Activated CD4-positive, alpha-beta memory T cell treated with anti-CD3 and anti-CD28 coated beads for 36 hours (primary cell): ENCODE data around the gene PLEKHA4. TPM values are rescaled to one million over a fixed set of nuclear protein-coding genes. Genes with fewer than 3 reads are reported as not detected.
A peak's percentile ranks its signal among the peaks of the same experiment; 100 is the strongest.

Experiments used
- CTCF ChIA-PET: fragments of 350-600 bp; sonication (Branson Sonifier 250); formaldehyde crosslinking; loops from one replicate; lab custom pipeline; 2021; ENCODE audit warnings: antibody characterized with exemption, inconsistent platforms; lab: Charles Lee
- POLR2A ChIA-PET: fragments of 350-600 bp; sonication (Branson Sonifier 250); formaldehyde crosslinking; loops from one replicate; lab custom pipeline; 2021; ENCODE audit warnings: antibody characterized with exemption; lab: Charles Lee
- DNase-seq: peaks from one replicate; pipeline ENCODE4 v3.0.0-alpha.2; 2020
- H3K27ac Mint-ChIP-seq: one replicate; pipeline ENCODE4 v1.8.0; 2021; ENCODE audit warnings: mixed read lengths
- H3K27me3 Mint-ChIP-seq: one replicate; pipeline ENCODE4 v1.8.0; 2021; ENCODE audit warnings: mixed read lengths
- H3K36me3 Mint-ChIP-seq: one replicate; pipeline ENCODE4 v1.8.0; 2021; ENCODE audit warnings: mixed read lengths
- H3K4me1 Mint-ChIP-seq: one replicate; pipeline ENCODE4 v1.8.0; 2021; ENCODE audit warnings: low read depth, mixed read lengths
- H3K4me3 Mint-ChIP-seq: one replicate; pipeline ENCODE4 v1.8.0; 2021; ENCODE audit warnings: mild to moderate bottlenecking, mixed read lengths
- H3K9me3 Mint-ChIP-seq: one replicate; pipeline ENCODE4 v1.8.0; 2021; ENCODE audit warnings: mixed read lengths
- intact Hi-C: fragments of 100-400 bp; cut with micrococcal nuclease; formaldehyde crosslinking; loops from one replicate; pipeline ENCODE4 v1.15.1; 2023
- total RNA-seq, 2 experiments: library from RNA; stranded (reverse); gene quantifications; one replicate each; pipeline ENCODE4 v1.2.3, GENCODE V29; 2021

The PLEKHA4 gene
- total RNA-seq, 2 experiments from 2014 or later: 10.5 to 11.0 TPM

GRCh38 chr19:48806818-48807589 lies 61.4 kb downstream of the PLEKHA4 start:
- H3K36me3 Mint-ChIP-seq: no peaks in the 10 kb centered on the region
- no peak overlapping the region for H3K27ac Mint-ChIP-seq
- H3K4me3 Mint-ChIP-seq: no peak overlapping the region
- intact Hi-C loops: no loop called here
- H3K4me1 Mint-ChIP-seq: peaks cover 15% of the 10 kb centered on the region
- no peaks in the 10 kb centered on the region for H3K27me3 Mint-ChIP-seq
- CTCF ChIA-PET: interaction anchor here (0.7 to 2.3 kb wide), 4 partner anchors 11 to 187 kb away, joined by 4 to 16 read pairs (median 8); partner anchors contain the start of genes GYS1 and RUVBL2
- POLR2A ChIA-PET: interaction anchor here (1.1 kb wide), 1 partner anchor 65 kb away, joined by 4 read pairs; the partner anchor contains the start of gene PPP1R15A
- no peak for DNase-seq
- H3K9me3 Mint-ChIP-seq: no peaks in the 10 kb centered on the region

- POLR2A ChIA-PET: interaction anchor here (0.7 to 1.1 kb wide), 2 partner anchors 65 to 187 kb away, joined by 3 to 4 read pairs; partner anchors contain the start of genes GYS1, PPP1R15A and RUVBL2
- intact Hi-C loops: no loop called here
- Mint-ChIP-seq H3K4me1 (peaks cover 14% of the 10 kb centered on the region), H3K4me3 (no peak overlapping the region), H3K36me3 (no peaks in the 10 kb centered on the region), H3K27ac (no peak overlapping the region), H3K27me3 (no peaks in the 10 kb centered on the region), H3K9me3 (no peaks in the 10 kb centered on the region)
- CTCF ChIA-PET: interaction anchor here (0.7 to 2.3 kb wide), 4 partner anchors 11 to 187 kb away, joined by 4 to 16 read pairs (median 8); partner anchors contain the start of genes GYS1 and RUVBL2
- peak; percentile 50 for DNase-seq
Measured at GRCh38 chr19:48806518-48806817, 61.9 kb downstream of the PLEKHA4 start.

- Mint-ChIP-seq H3K27ac (no peak overlapping the region), H3K4me3 (no peak overlapping the region), H3K27me3 (no peaks in the 10 kb centered on the region), H3K9me3 (no peaks in the 10 kb centered on the region), H3K4me1 (peaks cover 14% of the 10 kb centered on the region), H3K36me3 (no peaks in the 10 kb centered on the region)
- ChIA-PET POLR2A (no interaction called here), CTCF (interaction anchor here (1.3 to 2.3 kb wide), 2 partner anchors 10 kb away, joined by 3 to 16 read pairs; no protein-coding TSS in a partner anchor)
- no peak for DNase-seq
- intact Hi-C loops: no loop called here
Measured at GRCh38 chr19:48805452-48805851, 63.0 kb downstream of the PLEKHA4 start.

- no peak overlapping the region for H3K4me3 Mint-ChIP-seq
- H3K9me3 Mint-ChIP-seq: no peaks in the 10 kb centered on the region
- peaks cover 5% of the 10 kb centered on the region for H3K4me1 Mint-ChIP-seq
- H3K27me3 Mint-ChIP-seq: no peaks in the 10 kb centered on the region
- H3K27ac Mint-ChIP-seq: no peak overlapping the region
- ChIA-PET CTCF (interaction anchor here (0.7 to 1.3 kb wide), 3 partner anchors 9 to 21 kb away, joined by 3 read pairs; no protein-coding TSS in a partner anchor), POLR2A (no interaction called here)
- no peaks in the 10 kb centered on the region for H3K36me3 Mint-ChIP-seq
- intact Hi-C loops: no loop called here
- DNase-seq: no peak
Measured at GRCh38 chr19:48804496-48804895, 63.9 kb downstream of the PLEKHA4 start.

- Mint-ChIP-seq H3K4me3 (no peak overlapping the region), H3K36me3 (no peaks in the 10 kb centered on the region), H3K27me3 (no peaks in the 10 kb centered on the region), H3K27ac (no peak overlapping the region), H3K4me1 (no peaks in the 10 kb centered on the region), H3K9me3 (no peaks in the 10 kb centered on the region)
- POLR2A ChIA-PET: no interaction called here
- no peak for DNase-seq
- CTCF ChIA-PET: interaction anchor here (2.0 to 2.6 kb wide), 2 partner anchors 14 to 40 kb away, joined by 7 to 8 read pairs; no protein-coding TSS in a partner anchor
- intact Hi-C loops: no loop called here
Measured at GRCh38 chr19:48802623-48803022, 65.8 kb downstream of the PLEKHA4 start.

GRCh38 chr19:48799358-48800300 lies 68.8 kb downstream of the PLEKHA4 start:
- Mint-ChIP-seq H3K4me1 (peaks cover 4% of the 10 kb centered on the region), H3K27ac (no peak overlapping the region), H3K27me3 (no peaks in the 10 kb centered on the region), H3K4me3 (no peak overlapping the region), H3K9me3 (no peaks in the 10 kb centered on the region), H3K36me3 (no peaks in the 10 kb centered on the region)
- intact Hi-C loops: loop anchor here (5.0 kb wide), 1 partner anchor 152 kb away; the partner anchor contains the start of gene CA11
- no peak for DNase-seq
- ChIA-PET POLR2A (no interaction called here), CTCF (interaction anchor here (1.2 to 1.7 kb wide), 2 partner anchors 12 to 42 kb away, joined by 6 to 7 read pairs; no protein-coding TSS in a partner anchor)

GRCh38 chr19:48798937-48799336 lies 69.5 kb downstream of the PLEKHA4 start:
- H3K27ac Mint-ChIP-seq: no peak overlapping the region
- ChIA-PET POLR2A (no interaction called here), CTCF (interaction anchor here (1.2 to 1.7 kb wide), 2 partner anchors 11 to 43 kb away, joined by 6 to 7 read pairs; no protein-coding TSS in a partner anchor)
- H3K36me3 Mint-ChIP-seq: no peaks in the 10 kb centered on the region
- intact Hi-C loops: loop anchor here (5.0 kb wide), 1 partner anchor 152 kb away; the partner anchor contains the start of gene CA11
- no peak overlapping the region for H3K4me3 Mint-ChIP-seq
- H3K9me3 Mint-ChIP-seq: no peaks in the 10 kb centered on the region
- no peak for DNase-seq
- peaks cover 7% of the 10 kb centered on the region for H3K4me1 Mint-ChIP-seq
- H3K27me3 Mint-ChIP-seq: no peaks in the 10 kb centered on the region

GRCh38 chr19:48797103-48797502 lies 71.3 kb downstream of the PLEKHA4 start:
- Mint-ChIP-seq H3K36me3 (no peaks in the 10 kb centered on the region), H3K27me3 (no peaks in the 10 kb centered on the region), H3K27ac (no peak overlapping the region), H3K4me3 (no peak overlapping the region), H3K4me1 (peaks cover 7% of the 10 kb centered on the region), H3K9me3 (no peaks in the 10 kb centered on the region)
- intact Hi-C loops: loop anchor here (5.0 kb wide), 1 partner anchor 150 kb away; the partner anchor contains the start of gene CA11
- no peak for DNase-seq
- CTCF ChIA-PET: interaction anchor here (0.6 to 5.0 kb wide), 3 partner anchors 9 to 175 kb away, joined by 3 to 73 read pairs (median 9); no protein-coding TSS in a partner anchor
- POLR2A ChIA-PET: no interaction called here

- Mint-ChIP-seq H3K27me3 (no peaks in the 10 kb centered on the region), H3K36me3 (no peaks in the 10 kb centered on the region), H3K4me1 (peaks cover 7% of the 10 kb centered on the region), H3K4me3 (no peak overlapping the region), H3K9me3 (no peaks in the 10 kb centered on the region), H3K27ac (no peak overlapping the region)
- intact Hi-C loops: loop anchor here (5.0 kb wide), 1 partner anchor 149 kb away; the partner anchor contains the start of gene CA11
- DNase-seq: no peak
- ChIA-PET CTCF (interaction anchor here (1.2 to 5.0 kb wide), 13 partner anchors 9 to 202 kb away, joined by 4 to 73 read pairs (median 7); partner anchors contain the start of genes BCAT2, FTL, GYS1 and RUVBL2), POLR2A (interaction anchor here (1.5 kb wide), 1 partner anchor 40 kb away, joined by 4 read pairs; the partner anchor contains the start of gene HSD17B14)
Measured at GRCh38 chr19:48796298-48797083, 71.9 kb downstream of the PLEKHA4 start.

- H3K27ac Mint-ChIP-seq: peak overlapping the region; percentile 84
- intact Hi-C loops: loop anchor here (1.0 to 5.0 kb wide), 5 partner anchors 15 to 198 kb away; partner anchors contain the start of genes BCAT2, CA11, GYS1 and RUVBL2
- POLR2A ChIA-PET: interaction anchor here (0.8 to 1.5 kb wide), 2 partner anchors 41 to 196 kb away, joined by 3 to 4 read pairs; partner anchors contain the start of gene HSD17B14
- no peak for DNase-seq
- H3K27me3 Mint-ChIP-seq: no peaks in the 10 kb centered on the region
- no peaks in the 10 kb centered on the region for H3K9me3 Mint-ChIP-seq
- CTCF ChIA-PET: interaction anchor here (0.5 to 5.0 kb wide), 40 partner anchors 9 to 586 kb away, joined by 3 to 73 read pairs (median 5); partner anchors contain the start of genes BAX, BCAT2, DHDH and FTL
- peaks cover 7% of the 10 kb centered on the region for H3K4me1 Mint-ChIP-seq
- H3K4me3 Mint-ChIP-seq: peak overlapping the region; percentile 89
- H3K36me3 Mint-ChIP-seq: no peaks in the 10 kb centered on the region
Measured at GRCh38 chr19:48795685-48796070, 72.7 kb downstream of the PLEKHA4 start.
